GM19025 (cell line): ENCODE data around the gene LHFPL3.

Source experiments
- ATAC-seq: cut with Tn5 transposase; IDR thresholded peaks from one replicate; pipeline ENCODE4 v1.9.1; 2021; ENCODE audit warnings: mild to moderate bottlenecking, low read depth, moderate library complexity; ENCODE audit not compliant: unreplicated experiment

LHFPL3 gene

DNA sequence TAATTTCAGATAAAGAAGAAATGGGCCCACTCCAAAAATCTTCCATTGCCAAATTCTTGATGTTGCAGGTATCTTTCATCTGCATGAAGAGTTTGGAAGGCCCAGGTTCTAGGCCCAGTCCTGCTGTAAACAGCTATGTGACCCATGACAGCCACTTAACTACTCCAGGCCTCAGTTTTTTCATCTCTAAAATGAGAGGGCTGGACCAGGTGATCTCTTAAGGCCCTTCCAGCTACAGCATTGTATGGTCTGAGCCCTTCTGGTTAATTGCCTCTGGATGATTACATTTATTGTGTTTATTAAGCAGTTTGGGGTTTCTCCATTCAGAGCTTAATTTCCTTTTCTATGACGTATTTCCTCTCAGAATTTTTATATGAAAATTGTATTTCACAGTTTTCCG is 494.8 kb downstream of the LHFPL3 start:
- no peak for ATAC-seq

DNA sequence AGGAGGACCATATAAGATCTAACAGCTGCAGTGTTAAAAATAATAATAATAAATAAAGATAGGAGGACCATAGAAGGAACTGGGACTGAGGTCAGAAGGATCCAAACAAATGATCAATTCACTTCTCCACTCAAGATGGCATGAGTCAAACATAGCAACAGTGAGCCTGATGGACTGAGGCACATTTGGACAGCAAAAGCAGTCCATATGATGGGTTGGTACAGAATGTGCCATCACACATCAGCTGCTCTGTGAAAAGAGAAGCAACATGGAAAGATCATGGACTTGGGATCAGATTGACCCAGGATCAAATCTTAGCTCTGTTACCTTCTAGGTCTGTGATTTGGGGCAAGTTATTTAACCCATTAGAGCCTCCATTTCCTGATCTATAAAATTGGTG is 496.7 kb downstream of the LHFPL3 start:
- no peak for ATAC-seq

DNA sequence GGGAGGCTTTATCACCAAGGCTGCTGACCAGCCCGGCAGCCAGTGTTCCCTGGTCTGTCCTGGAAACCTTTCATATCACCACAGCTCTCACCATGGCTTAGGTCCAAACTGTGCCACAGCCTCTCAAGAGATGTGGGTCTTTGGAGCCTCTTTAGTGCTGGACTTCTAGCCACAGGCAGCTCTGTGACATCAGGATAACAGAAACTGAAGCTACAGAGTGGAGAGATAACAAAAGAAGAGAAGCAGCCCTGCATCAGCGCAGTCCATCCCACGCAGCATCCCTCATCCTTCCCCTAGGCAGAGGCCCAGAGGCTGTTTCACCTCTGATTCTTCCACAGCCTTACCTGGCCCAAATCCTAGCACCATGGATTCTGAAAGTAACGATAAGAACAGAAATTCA is 497.7 kb downstream of the LHFPL3 start:
- ATAC-seq, result no peak

DNA sequence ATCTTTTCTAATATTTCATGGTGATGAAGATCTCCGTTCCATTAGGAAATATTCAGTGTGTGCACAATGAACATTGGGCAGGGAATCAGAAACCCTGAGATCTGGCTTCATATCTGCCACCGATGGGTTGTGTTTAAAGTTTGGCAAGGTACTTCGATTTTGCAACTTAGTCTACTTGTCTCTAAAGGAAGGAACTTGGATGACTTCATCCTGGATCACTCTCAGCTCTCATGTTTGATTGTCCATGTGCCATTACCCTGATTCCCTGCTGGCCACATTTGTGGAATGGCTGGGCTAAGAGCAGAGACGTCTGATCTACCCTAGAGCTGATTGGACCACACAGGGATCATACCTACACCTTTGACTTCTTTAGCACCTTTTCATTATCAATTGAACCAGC is 508.6 kb downstream of the LHFPL3 start:
- no peak for ATAC-seq

DNA sequence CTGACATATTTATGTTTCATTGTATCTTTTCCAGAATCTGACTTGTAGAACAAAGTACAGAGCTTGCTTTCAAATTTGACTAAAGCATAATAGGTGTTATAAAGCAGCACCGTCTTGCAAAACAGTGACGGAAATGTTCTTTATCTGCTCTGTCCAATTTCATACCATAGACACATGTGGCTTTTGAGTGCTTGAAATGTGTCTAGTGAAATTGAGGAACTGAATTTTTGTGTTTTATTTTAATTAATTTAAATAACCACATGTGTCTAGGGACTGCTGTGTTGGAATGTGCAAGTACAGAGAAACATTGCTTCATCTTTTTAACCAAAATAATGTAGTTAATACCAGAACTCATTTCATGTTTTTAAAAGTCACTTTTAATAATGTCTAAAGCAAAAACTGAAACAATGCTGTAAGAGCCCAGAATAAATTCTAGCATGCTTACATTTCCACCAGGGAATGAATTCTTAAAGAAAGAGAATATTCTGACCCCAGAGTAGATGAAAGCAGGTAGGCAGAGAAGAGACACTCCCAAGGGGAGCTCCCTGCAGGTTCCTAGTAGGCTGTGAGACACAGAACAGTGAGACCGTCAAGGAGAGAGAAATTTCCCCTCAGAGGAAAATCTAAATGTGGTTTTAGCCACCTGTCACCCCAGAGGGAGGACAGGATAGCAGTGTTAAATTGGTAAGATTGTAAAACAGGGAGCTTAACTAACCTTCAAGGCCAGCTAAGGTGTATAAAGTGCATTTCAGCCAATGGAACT is 510.3 kb downstream of the LHFPL3 start:
- peak; percentile 73 for ATAC-seq

DNA sequence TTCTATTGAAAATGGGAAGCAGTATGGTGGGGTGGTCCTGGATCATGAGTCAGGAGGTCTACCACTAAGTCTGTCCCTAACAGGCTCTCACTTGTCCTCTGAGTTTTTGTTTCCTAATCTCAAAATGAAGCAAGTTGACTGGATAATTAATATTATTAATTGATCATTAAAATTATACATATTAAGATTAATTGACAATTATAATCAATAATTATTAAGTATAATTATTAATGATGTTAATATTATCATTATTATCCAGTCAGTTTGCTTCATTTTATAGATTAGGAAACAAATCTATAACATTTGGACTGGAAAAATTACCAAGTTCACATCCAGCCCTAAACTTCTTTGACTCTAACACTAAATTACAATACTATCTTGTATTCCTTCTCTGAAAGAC is 511.4 kb downstream of the LHFPL3 start:
- ATAC-seq, result no peak

DNA sequence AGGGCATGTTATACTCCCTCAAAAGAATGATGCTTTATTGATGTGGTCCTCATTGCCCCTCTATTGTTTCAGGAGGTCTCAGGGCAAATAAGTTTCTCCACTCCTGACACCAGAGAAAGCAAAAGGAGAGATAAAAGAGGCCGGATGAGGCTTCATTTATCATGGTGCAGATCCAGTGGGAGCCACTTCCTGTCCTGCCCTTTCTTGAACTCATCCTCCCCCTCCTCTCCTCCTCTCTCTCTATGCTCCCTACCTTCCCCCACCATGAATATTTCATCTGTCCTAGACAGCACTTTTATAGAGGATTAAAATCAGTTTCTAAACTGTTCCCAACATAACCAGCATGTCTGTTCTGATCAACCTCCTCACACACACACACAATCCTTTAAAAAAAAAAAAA is 513.4 kb downstream of the LHFPL3 start:
- no peak for ATAC-seq

DNA sequence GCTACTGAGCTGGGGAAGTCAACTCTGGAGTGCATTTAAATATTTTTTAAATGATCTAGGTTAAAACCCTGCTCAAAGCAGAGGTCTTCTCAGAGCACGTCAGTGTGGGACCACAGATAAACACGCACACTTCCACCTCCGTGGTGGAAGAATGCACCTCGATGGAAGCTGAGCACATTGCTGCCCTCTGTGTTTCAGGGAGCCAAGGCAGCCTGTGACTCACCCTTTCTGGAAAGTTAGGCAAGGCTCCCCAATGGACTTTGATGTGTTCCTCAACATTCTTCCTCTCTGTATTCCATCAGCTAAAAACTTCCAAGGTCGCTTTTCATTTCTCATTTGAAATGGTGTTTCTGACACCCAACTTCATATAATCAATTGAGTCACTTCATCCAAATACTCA is 514.8 kb downstream of the LHFPL3 start:
- no peak for ATAC-seq

DNA sequence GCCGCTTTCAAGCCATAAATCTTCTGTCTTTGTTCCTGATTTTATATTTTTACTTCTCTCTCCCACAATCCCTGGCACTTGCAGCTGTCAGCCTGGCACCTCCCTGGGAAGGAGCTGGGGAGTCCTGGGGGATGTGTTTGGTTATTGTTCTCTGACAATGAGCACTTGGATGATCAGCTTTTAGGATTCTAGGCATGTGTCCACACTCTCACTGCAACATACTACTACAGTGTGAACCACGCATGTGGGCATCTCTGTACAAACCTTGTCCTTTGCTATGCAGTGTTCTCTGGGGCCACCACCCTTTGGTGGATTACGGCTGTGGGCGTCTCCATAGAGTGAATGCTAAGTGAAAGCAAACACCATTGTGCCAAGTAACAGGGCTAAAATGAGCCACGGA is 517.2 kb downstream of the LHFPL3 start:
- no peak for ATAC-seq

DNA sequence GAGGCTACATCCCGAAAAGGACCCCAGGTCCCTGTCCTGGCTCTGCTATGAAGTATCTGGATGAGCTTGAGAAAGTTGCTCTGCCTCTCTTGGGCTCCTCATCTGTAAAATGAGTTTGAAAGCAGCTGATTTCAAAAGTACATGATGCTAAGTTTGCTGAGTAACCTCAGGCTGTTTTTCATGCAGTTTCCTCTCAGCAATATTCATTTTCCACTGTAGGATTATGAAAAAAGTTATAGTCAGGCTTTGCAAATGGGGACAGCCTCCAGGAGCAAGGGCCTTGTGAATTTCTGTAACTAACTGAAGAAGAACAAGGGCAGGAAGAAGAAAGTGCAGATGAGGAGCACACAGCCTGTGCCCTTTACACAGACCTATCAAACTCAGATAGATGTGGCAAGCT is 518.3 kb downstream of the LHFPL3 start:
- no peak for ATAC-seq

DNA sequence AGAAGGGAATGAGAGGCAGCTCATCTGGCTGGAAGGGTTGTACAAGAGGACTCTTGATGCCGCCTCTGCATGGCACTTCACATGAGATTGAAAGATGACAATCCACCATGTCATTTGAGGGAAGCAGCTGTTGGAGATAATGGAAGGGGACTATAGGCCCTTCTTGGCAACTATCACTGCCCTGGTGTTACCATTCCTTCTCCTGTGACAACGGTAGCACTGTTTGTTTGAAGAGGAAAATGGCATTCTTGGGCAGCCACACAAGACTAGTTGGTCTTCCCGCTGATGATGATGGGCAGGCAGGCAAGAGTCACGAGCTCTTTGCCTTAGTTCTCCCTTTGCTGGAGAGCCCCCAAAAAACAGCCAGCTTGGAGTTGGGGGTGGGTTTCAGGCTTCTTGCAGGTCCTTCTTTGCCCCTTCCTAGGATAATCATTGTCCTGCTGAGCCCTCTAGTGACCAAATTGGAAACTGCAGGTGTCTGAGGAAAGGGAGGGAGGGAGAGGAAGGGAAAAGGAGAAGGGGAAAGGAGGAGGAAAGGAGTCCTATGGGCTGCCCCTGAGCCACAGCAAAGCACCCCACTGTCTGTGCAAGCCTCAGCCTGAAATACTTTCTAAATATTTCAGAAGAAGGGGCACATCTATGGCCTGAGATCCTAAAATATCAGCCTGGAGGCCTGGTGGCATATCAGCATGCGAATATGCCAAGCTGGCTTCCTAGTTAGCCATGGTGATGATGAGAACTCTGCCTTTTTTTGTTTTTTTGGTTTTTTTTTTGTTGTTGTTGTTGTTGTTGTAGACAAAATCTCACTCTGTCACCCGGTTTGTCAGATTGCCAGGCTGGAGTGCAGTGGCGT is 520.0 kb downstream of the LHFPL3 start:
- ATAC-seq, result no peak

DNA sequence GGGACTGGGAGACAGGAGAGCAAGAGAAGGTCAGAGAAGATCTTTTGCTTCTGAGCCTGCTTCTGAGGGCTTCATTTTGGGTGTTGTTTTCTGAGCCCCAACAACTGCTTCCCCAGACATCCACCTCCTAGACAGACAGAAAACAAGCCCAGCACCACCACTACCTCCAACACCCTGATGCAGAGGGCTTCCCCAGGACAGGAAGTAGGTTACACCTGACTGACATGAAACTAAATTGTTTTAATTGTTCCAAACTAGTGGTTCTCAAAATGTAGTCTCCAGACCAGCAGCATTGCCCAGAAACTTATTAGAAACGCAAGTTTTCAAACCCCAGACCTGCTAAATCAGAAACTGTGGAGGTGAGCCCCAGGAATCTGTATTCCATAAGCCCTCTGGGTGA is 522.0 kb downstream of the LHFPL3 start:
- no peak for ATAC-seq

DNA sequence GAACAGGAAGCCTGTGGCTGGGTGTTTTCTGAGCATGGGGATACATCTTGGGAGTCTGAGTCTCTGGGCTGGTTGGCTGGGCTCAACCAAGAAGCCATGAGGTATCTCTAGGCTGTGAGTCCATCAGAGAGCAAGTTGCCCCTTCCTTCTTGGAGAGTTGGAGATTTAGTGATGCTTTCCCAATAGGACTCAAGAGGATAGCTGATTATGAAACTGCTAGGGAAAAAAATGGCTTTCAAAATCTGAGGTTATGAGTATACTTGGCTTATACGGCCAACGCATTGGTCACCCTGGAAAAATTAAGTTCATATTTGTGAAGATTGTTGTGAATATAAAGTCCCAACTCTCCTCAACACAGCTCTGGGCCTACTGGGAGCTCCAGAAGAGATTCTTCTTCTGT is 522.9 kb downstream of the LHFPL3 start:
- ATAC-seq, result no peak

DNA sequence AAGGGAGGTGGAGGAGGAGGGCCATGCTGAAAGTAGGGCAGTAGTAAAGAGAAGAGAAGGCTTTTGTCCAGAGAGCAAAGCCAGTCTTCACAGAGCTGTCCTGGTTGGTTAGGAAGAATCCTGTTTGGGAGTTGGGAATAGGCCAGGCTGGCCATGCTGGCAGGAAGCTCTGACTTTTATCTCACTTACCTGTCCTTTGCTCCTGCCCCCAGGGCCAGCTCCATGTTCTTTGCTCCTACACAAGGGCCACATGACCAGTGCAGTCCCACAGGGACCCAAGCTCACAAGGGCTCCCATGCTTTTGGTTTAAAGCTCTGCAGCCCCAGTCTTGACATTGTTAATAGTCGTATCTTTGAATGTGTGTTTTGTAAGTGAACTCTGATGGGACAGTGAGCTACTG is 524.0 kb downstream of the LHFPL3 start:
- no peak for ATAC-seq

DNA sequence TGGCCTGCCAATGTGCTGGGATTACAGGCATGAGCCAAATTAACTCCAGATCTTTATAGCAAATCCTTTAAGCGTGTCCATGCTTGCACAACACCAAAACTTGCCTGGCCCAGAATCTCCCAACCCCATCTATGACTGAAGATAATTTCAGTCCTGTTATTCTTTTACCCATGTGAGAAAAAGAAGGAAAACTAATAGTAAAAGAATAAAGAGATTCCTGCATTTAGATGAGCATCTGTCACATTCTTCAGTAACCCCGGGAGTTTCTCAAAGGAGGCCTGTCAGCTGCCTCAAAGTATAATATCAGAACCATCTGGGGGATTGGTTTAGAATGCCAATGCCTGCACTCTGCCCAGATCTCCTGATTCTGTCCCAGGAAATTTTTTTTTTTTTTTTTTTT is 527.5 kb downstream of the LHFPL3 start:
- no peak for ATAC-seq

DNA sequence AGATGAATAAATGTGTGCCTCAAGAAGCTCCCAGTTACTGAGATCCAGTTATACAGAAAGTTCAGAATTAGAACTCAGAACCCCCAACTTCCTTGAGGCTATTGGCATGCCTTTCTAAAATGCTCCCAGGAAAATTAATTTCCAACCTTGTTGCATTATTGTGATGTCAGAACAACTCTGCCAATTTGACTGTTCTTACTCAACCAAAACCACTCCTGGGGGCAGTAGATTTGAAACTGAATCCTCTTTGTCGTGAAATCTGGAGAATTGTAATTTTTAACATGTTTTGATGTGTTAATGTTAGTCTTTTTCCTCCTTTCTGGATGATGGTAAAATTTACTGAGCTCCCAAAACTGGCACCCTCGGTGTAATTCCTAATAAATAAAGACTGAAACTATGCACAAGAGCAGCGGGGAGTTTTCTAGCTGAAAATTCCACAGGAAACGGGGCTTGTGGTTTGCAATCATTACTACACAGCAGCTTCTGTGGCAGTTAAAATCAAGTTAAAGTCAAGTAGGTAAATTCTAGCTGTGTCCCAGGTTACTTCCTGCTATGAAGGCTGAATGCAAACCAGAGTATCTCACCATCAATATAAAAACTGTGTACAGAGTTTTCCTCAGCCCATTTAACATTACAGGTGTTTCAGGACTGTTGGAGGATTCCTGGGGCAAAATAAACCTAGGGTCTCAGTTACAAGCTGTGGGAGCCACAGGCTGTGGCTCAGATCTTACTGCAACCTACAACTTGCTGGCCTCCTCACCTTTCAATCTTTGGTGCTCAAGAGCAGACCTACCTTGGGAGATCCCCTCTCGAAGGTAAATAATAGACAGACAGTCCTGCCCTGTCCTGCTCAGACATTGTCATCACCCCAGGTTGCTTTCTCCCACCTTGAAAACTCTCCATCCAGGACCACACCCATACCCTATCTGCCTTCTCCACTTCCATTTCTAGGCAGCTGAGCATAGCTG is 529.3 kb downstream of the LHFPL3 start:
- no peak for ATAC-seq

DNA sequence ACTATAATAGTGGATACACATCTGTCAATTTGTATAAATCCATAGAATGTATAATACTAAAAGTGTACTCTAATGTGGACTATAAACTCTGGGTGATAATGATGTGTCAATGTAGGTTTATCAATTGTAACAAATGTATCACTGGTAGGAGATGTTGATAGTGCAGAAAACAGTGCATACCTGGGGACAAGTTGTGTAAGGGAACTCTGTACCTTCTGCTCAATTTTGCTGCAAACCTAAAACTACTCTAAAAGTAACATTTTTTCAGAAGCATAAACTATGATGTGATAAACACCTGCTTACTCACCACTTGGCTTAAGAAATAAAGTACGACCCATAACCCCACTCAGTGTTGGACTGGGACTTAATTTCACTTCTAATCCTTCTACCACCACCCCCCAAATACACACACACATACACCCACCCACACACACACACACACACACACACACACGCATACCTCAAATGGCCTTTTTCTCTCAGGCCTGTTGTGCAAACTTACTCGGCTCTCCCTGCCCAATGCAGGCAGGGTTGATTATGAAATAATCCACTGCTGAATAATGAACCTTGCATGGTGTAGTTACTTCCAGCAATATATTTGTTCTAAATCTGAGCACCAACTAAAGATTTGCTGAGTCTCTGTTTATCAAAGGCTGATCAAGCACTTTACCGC is 531.5 kb downstream of the LHFPL3 start:
- no peak for ATAC-seq

DNA sequence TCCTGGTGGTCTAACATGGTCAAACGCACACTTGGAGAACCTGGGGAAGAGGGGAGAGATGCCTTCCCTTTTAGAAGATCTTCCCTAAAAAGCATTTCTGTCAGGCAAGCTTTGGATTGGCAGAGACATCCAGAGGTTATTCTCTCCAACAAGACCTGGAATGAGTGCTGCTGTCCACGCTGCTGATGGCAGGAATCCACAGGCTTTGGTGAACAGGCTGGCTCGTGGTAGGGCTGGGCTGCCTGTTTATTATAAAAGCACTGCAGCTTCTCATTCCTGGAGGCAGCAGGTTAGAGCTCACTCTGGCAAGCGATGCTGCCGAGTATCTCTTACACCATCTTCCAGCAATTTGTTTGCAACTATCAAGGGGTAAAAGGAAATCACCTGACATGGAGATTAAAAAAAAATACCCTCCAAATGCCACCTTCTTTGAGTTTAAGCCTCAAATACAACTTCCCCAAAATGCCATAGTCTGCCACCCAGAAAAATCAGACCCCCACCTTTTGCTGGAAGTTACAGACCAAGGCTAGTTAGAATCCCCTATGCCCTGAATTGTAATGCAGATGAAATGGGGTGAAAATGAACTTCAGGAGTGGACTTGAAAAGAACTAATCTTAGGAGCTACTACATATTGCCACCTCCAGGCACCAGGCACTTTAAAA is 533.5 kb downstream of the LHFPL3 start:
- ATAC-seq, result no peak

DNA sequence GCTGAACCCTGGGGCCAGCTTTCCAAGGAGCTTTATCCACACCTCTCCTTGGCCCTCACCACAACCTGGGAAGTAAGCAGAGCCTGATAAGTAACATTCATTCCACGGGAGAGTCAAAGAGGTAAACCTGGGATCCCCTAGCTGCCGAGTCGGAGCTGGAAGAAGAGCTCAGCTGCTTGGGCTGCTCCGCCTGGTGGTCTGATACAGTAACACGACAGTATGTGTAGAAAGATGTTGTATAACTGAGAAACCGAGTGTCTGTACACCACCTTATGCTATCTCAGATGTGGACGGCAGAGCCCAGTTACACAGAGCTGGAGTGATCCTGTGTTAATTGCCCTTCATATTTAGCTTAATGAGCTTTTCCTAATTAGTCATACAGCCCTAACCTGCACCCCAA is 534.3 kb downstream of the LHFPL3 start:
- ATAC-seq, result no peak

DNA sequence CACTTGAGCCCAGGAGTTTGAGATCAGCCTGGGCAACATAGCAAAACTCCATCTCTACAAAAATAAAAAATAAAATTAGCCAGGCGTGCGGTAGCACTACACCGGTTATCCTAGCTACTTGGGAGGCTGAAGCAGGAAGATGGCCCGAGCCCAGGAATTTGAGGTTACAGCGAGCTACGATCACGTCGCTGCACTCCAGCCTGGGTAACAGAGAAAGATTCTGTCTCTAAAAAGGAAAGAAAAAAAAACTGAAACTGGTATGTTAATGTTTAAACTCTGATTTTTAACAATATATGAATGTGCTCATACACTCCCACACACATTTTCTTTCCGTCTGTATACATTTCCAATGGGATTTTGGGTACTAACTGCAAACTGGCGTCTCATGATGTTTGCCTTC is 545.0 kb downstream of the LHFPL3 start:
- ATAC-seq, result no peak
